IPS-20b (cell line): Measurements from ENCODE around the gene MAP7D3.
"Not testable (repeated sequence)": the region's sequence is repeated elsewhere in the genome, so short reads cannot be mapped to it uniquely, and the experiment has no call there.

Experiments used
- H3K27ac ChIP-seq: one replicate; pipeline ENCODE4 v1.5.1; 2013; ENCODE audit warnings: low read length
- H3K27me3 ChIP-seq: 2 replicates; pipeline ENCODE4 v1.6.1; 2013; ENCODE audit warnings: mild to moderate bottlenecking, low read length, inconsistent platforms; ENCODE audit not compliant: insufficient read depth
- H3K36me3 ChIP-seq: 2 replicates; pipeline ENCODE4 v1.6.1; 2013; ENCODE audit warnings: low read depth, mild to moderate bottlenecking, inconsistent platforms, low read length, moderate library complexity; ENCODE audit not compliant: insufficient read depth
- H3K4me1 ChIP-seq: 2 replicates; pipeline ENCODE4 v1.6.1; 2013; ENCODE audit warnings: mild to moderate bottlenecking, control low read depth, inconsistent platforms, low read length, moderate library complexity; ENCODE audit not compliant: insufficient read depth
- H3K4me3 ChIP-seq: 2 replicates; pipeline ENCODE4 v1.5.1; 2013; ENCODE audit warnings: mild to moderate bottlenecking, low read length, inconsistent platforms
- H3K9ac ChIP-seq: 2 replicates; pipeline ENCODE4 v1.6.1; 2013; ENCODE audit warnings: low read depth, mild to moderate bottlenecking, inconsistent platforms, low read length, moderate library complexity
- H3K9me3 ChIP-seq: 2 replicates; pipeline ENCODE4 v1.6.1; 2013; ENCODE audit warnings: mild to moderate bottlenecking, low read depth, low read length, inconsistent platforms; ENCODE audit not compliant: insufficient read depth

The MAP7D3 gene, protein sequence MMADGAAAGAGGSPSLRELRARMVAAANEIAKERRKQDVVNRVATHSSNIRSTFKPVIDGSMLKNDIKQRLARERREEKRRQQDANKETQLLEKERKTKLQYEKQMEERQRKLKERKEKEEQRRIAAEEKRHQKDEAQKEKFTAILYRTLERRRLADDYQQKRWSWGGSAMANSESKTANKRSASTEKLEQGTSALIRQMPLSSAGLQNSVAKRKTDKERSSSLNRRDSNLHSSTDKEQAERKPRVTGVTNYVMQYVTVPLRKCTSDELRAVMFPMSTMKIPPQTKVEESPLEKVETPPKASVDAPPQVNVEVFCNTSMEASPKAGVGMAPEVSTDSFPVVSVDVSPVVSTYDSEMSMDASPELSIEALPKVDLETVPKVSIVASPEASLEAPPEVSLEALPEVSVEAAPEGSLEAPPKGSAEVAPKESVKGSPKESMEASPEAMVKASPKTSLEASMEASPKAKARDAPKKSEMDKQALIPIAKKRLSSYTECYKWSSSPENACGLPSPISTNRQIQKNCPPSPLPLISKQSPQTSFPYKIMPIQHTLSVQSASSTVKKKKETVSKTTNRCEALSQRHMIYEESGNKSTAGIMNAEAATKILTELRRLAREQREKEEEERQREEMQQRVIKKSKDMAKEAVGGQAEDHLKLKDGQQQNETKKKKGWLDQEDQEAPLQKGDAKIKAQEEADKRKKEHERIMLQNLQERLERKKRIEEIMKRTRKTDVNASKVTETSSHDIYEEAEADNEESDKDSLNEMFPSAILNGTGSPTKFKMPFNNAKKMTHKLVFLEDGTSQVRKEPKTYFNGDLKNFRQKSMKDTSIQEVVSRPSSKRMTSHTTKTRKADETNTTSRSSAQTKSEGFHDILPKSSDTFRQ

DNA sequence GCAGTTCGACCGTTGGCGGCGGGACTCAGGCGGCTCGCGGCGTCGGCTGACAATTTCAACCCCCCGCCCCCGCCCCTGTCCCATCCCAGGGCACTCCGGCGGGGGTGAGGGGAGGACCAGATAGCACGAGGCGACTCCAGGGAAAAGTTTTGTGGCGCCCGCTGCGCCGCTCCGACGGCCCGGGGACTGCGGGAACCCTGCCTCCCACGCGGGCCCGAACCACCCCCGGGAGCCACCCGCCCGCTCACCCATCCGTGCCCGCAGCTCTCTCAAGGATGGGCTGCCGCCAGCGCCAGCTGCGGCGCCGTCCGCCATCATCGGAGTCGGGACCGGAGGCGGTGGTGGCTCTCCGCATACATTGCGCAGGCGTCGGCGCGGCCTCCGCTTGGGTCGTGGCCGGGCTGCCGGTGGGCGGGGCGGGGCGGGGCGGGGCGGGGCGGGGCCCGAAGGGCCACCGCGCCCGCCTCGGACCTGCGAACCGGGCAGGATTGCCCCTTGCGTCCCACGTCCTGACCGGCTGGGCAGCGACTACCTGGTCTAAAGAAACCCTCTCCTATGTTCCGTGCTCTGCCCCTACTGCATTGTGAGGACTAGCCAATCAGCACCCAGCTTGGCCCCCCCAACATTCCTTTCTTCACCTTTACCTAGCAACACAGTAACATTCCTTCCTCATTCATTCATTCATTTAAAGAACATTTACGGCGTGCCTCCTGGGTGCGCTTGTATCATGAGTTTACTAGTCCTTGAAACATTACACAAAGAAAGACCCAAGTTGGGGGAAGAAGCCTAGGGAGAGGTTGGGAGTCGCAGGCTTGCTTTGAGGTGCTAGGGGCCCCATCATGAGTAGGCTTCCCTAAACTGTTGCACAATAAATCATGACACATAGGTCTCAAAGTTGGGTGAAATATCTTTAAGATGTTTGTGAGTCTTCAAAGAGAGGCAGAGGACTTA lies at the start of gene MAP7D3:
MAP7D3 (minus strand) TSS at position 360 of the 951 bp plus-strand sequence; CDS start at position 318, 42 bp downstream.
- Histone ChIP-seq H3K4me1 (no peaks in the 10 kb centered on the region), H3K9ac (peak within 1 kb of the TSS; percentile 67; the same call in 1 of the 2 replicates)

DNA sequence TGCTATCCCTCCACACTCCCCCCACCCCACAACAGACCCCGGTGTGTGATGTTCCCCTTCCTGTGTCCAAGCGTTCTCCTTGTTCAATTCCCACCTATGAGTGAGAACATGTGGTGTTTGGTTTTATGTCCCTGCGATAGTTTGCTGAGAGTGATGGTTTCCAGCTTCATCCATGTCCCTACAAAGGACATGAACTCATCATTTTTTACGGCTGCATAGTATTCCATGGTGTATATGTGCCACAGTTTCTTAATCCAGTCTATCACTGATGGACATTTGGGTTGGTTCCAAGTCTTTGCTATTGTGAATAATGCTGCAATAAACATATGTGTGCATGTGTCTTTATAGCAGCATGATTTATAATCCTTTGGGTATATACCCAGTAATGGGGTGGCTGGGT lies 49.5 kb upstream of the MAP7D3 start, which contains the start of gene ADGRG4:
ADGRG4 (plus strand) TSS at position 243 of the 400 bp plus-strand sequence. CDS start 7,815 bp downstream, outside the sequence.
- not testable (repeated sequence) for H3K4me1 ChIP-seq

More for the DNA sequence above, at the start of gene MAP7D3:
- H3K9me3 ChIP-seq, result no peaks in the 10 kb centered on the region
- no peaks in the 10 kb centered on the region for H3K36me3 ChIP-seq
- peak within 1 kb of the TSS; percentile 78 for H3K4me3 ChIP-seq
- H3K27me3 ChIP-seq, result no peaks in the 10 kb centered on the region; the same call in 1 of the 2 replicates
- no peak within 1 kb of the TSS for H3K27ac ChIP-seq

DNA sequence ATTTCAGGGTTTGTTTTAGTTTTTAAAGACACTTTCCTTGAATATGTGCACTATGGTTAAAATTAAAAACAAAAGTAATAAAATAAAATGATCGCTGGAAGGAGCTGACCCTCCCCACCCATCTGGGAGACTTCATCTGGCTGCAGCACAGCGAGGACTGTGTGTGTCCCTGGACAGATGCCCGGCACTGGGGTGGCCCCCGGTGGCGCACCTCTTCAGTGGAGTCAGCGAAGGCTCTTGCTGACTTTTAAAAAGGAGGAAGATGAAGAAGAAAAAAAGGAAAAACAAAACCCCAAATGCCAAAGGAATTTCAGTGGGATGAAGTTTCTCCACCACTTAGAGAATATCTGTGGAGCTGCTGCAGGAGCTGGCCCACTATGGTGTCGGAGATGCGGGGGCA lies 44.2 kb upstream of the MAP7D3 start:
- Histone ChIP-seq H3K36me3 (no peaks in the 10 kb centered on the region), H3K4me1 (no peaks in the 10 kb centered on the region), H3K9ac (no peak overlapping the region), H3K4me3 (no peak overlapping the region), H3K27me3 (no peaks in the 10 kb centered on the region), H3K27ac (no peak overlapping the region), H3K9me3 (no peaks in the 10 kb centered on the region)

More for the DNA sequence above, 49.5 kb upstream of the MAP7D3 start, which contains the start of gene ADGRG4:
- H3K4me3 ChIP-seq, H3K9me3 ChIP-seq, H3K27ac ChIP-seq, H3K36me3 ChIP-seq, H3K27me3 ChIP-seq, H3K9ac ChIP-seq: not testable (repeated sequence)

DNA sequence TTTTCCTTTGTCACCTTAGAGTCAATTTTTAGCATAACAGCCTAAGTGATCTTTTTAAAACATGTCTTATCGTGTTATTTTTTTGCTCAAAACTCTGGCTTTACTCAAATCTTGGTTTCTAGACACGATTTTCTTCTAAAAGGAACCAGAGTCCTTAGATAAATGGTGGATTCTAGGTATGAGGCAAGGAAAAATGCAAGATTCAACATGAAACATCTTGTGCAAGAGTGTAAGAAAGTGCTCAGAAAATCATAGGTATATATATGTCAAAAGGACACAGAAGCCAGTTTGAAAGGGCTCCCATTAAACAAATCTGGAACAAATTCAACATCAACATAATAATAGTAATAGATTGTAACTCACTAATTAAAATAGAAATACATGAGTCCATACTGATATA lies 41.5 kb upstream of the MAP7D3 start:
- Histone ChIP-seq H3K4me1 (no peaks in the 10 kb centered on the region), H3K9me3 (no peaks in the 10 kb centered on the region), H3K9ac (no peak overlapping the region), H3K4me3 (no peak overlapping the region), H3K27me3 (no peaks in the 10 kb centered on the region), H3K36me3 (no peaks in the 10 kb centered on the region), H3K27ac (no peak overlapping the region)

DNA sequence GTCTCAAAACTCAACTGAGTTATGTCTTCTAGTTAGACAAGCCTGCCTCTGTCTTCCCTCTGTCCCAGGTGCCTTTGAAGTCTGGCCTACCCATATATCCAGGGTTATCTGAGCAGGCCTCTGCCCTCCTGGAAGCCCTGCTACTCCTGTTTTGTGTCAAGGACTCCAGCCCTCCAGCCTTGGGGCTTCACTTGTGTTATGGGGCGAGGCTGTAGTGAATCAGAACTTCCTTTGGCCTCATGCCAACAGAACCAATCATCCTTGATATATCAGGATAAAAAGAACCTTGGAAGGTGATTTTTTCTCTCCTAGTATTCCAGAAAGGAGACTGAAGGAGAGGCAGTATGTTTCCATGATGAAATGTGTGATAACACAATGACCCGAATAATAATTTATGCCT lies 40.6 kb upstream of the MAP7D3 start:
- H3K9me3 ChIP-seq, result no peaks in the 10 kb centered on the region
- no peaks in the 10 kb centered on the region for H3K4me1 ChIP-seq
- no peaks in the 10 kb centered on the region for H3K27me3 ChIP-seq
- H3K9ac ChIP-seq, result no peak overlapping the region
- no peak overlapping the region for H3K27ac ChIP-seq
- H3K4me3 ChIP-seq, result no peak overlapping the region
- H3K36me3 ChIP-seq, result no peaks in the 10 kb centered on the region

DNA sequence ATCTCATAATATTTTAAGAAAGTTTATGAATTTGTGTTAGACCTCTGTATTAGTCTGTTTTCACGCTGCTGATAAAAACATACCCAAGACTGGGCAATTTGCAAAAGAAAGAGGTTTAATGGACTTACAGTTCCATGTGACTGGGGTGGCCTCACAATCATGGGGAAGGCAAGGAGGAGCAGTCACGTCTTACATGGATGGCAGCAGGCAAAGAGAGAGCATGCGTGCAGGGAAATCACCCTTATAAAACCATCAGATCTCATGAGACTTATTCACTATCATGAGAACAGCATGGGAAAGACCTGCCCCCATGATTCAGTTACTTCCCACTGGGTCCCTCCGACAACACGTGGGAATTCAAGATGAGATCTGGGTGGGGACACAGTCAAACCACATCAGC lies 35.2 kb upstream of the MAP7D3 start:
- H3K36me3 ChIP-seq, H3K9ac ChIP-seq, H3K4me1 ChIP-seq, H3K27ac ChIP-seq, H3K27me3 ChIP-seq, H3K4me3 ChIP-seq, H3K9me3 ChIP-seq: not testable (repeated sequence)

DNA sequence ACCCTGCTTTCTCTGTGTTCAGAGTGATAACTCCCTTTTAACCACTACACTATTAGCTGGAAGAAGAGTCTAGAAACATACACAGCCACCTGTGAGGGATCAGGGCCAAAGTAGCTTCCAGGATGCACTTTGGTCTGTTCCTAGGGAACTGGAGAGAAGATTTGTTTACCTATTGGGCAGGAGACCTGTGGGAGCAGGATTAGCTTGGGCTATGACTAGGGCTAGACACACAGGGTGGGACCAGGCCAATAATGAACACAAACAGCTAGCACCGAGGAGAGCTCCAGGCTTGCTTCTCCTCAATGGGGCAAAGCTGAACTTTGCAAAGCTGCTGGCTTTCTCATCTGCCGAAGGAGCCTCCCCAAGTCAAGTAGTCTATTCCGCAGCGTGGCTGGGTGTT lies 24.4 kb upstream of the MAP7D3 start:
- Histone ChIP-seq H3K4me1 (no peaks in the 10 kb centered on the region), H3K4me3 (no peak overlapping the region), H3K9me3 (no peaks in the 10 kb centered on the region), H3K9ac (no peak overlapping the region), H3K36me3 (no peaks in the 10 kb centered on the region), H3K27ac (no peak overlapping the region), H3K27me3 (no peaks in the 10 kb centered on the region)

DNA sequence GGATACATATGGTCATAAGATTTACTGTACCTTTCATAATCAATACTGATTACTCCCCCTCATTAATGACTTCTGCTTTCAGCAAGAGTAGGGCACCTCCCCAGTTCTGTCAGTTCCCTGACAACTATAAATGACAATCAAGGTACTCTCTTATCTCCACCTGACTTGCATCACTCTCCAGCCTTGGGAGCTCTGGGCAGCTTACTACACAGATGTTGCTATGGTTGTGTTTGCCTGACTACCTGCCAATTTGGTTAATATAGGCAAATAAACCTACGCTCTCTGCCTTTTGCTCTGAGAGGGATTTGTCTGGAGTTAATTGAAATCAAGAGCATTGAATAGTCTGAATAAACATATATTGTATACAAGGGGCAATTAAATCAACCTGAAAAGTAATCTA lies 22.8 kb upstream of the MAP7D3 start:
- no peak overlapping the region for H3K27ac ChIP-seq
- H3K27me3 ChIP-seq, result no peaks in the 10 kb centered on the region

DNA sequence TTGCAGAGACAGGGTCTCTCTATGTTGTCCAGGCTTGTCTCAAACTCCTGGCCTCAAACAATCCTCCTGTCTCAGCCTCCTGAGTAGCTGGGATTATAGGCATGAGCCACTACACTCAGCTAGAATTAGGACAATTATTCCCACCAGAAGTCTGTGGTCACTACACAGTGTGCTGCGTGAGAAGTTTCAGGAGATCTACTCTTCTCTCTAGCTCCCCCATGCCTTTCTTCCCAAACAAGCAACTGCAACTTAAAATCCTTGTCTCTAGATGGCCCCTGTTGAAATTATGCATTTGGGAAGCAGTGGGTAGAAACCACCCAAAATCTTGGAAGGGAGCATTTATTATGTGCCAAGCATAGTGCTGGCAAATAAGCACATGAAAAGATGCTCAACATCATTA lies 21.1 kb upstream of the MAP7D3 start:
- Histone ChIP-seq H3K9me3 (no peaks in the 10 kb centered on the region), H3K4me3 (no peak overlapping the region), H3K9ac (no peak overlapping the region), H3K4me1 (no peaks in the 10 kb centered on the region), H3K27me3 (no peaks in the 10 kb centered on the region), H3K27ac (no peak overlapping the region), H3K36me3 (no peaks in the 10 kb centered on the region)

More for the DNA sequence above, 22.8 kb upstream of the MAP7D3 start:
- H3K9ac ChIP-seq, result no peak overlapping the region
- H3K36me3 ChIP-seq, result no peaks in the 10 kb centered on the region
- H3K4me1 ChIP-seq, result no peaks in the 10 kb centered on the region
- no peak overlapping the region for H3K4me3 ChIP-seq
- H3K9me3 ChIP-seq, result no peaks in the 10 kb centered on the region

DNA sequence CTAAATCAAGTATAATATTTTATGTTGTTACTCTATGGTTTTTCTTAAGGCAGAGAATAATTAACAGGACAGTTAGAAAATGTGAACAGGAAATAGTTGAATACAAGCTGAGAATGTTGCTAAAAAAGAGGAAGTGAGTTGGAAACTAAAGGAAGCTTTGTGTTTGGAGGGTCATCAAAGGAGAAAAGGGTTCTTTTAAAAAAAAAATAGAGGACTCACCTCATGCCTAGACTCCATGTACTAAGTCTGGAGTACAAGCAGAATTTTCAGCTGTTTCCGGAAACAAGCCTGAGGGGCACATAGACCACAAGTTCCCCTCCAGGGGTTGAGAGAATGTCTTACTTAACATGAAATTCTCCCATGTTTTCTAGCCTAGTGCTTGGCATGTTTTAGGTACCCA lies 20.1 kb upstream of the MAP7D3 start:
- H3K4me3 ChIP-seq, result no peak overlapping the region
- H3K9me3 ChIP-seq, result no peaks in the 10 kb centered on the region
- H3K36me3 ChIP-seq, result no peaks in the 10 kb centered on the region
- H3K27me3 ChIP-seq, result no peaks in the 10 kb centered on the region
- no peak overlapping the region for H3K27ac ChIP-seq
- no peak overlapping the region for H3K9ac ChIP-seq
- H3K4me1 ChIP-seq, result no peaks in the 10 kb centered on the region

DNA sequence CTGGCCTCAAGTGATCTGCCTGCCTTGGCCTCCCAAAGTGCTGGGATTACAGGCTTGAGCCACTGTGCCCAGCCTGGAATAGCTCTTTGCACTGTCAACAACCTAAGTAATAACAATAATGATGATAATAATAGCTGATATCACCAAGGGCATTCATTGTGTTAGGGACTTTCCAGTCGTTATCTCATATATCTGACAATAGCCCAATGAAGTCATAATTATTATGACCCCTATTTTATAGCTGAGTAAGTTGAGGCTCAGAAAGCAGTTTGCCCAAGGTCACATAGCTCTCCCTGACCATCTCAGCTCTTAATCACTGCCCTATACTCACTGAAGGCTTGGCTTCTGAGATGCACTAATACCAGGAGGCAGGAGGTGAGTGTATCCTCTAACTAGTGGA lies 18.7 kb upstream of the MAP7D3 start:
- no peak overlapping the region for H3K27ac ChIP-seq
- H3K9ac ChIP-seq, result no peak overlapping the region
- H3K9me3 ChIP-seq, result no peaks in the 10 kb centered on the region
- no peaks in the 10 kb centered on the region for H3K4me1 ChIP-seq
- no peak overlapping the region for H3K4me3 ChIP-seq
- no peaks in the 10 kb centered on the region for H3K36me3 ChIP-seq
- H3K27me3 ChIP-seq, result no peaks in the 10 kb centered on the region
